Peyer's patch (tissue), 4 donors: ENCODE results near the gene SERBP1. TPM values are rescaled to one million over a fixed set of nuclear protein-coding genes. Genes with fewer than 3 reads are reported as not detected.

Experiments
- DNase-seq, 3 donors: peaks; one replicate each; pipeline ENCODE4 v3.0.0-alpha.2; 2017 to 2019
- H3K27ac ChIP-seq, 4 donors: fragments of 200-600 bp; sonication (generic); one replicate each; pipeline ENCODE4 v1.5.1; 2016 to 2019
- H3K27me3 ChIP-seq, 2 donors: fragments of 200-600 bp; sonication (generic); one replicate each; pipeline ENCODE4 v1.5.1; 2019
- H3K36me3 ChIP-seq, 3 donors: fragments of 200-600 bp; sonication (generic); one replicate each; pipeline ENCODE4 v1.5.1; 2016 to 2019
- H3K4me1 ChIP-seq, 4 donors: fragments of 200-600 bp; sonication (generic); one replicate each; pipeline ENCODE4 v1.5.1; 2016 to 2019
- H3K4me3 ChIP-seq, 4 donors: fragments of 200-600 bp; sonication (generic); 1 replicate in 3 of 4; 2 replicates in 1 of 4; pipeline ENCODE4 v1.5.1; 2016 to 2019; ENCODE audit warnings: mild to moderate bottlenecking in 1 of 4
- H3K9me3 ChIP-seq, 4 donors: fragments of 200-600 bp; sonication (generic); one replicate each; pipeline ENCODE4 v1.5.1; 2016 to 2019; ENCODE audit warnings: mild to moderate bottlenecking in 1 of 4
- POLR2A ChIP-seq, 2 donors: fragments of 450-650 bp; IDR thresholded peaks; one replicate each; pipeline ENCODE4 v1.5.1; 2017; ENCODE audit warnings: antibody characterized with exemption in 2 of 2, mild to moderate bottlenecking in 2 of 2, moderate library complexity in 2 of 2
- total RNA-seq, 4 donors: library from RNA; depleted of rRNA; stranded (reverse); fragments of >200 nt; gene quantifications; one replicate each; pipeline ENCODE4 v1.1.0, GENCODE V29; 2016
- TF ChIP-seq, protein P1 (sequence below), 6 experiments: fragments of 450-650 bp in 4 of 6; fragments of 200-600 bp in 2 of 6; sonication (generic) in 1 of 6; IDR thresholded peaks; one replicate each; pipeline ENCODE4 v1.5.1; 2017 to 2019; ENCODE audit warnings: antibody characterized with exemption in 6 of 6, mild to moderate bottlenecking in 3 of 6, moderate library complexity in 1 of 6

Gene SERBP1
- total RNA-seq, 4 donors from 2014 or later, result 99.5 to 171 (median 103) TPM

DNA sequence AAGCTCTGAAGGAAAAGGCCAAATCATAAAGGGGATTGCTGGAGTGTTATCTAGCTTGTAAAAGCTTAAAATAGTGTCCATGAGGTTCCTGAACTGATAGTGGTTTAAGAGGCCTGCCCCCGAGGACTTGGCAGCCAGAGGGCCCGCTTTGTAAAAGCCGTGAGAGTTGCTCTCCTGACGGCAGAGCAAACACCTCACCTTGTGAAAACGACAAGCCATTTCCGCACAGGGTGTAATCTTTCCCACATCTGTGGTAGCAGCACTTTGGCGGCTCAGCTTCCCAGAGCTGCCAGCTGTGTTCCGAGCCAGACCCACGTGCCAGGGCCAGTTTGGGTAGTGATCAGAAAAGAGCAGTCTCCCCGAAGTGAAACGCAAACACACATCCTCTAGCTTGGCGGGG is 37.0 kb downstream of the SERBP1 start:
- DNase-seq, result no peak
- Histone ChIP-seq H3K27me3 (no peaks in the 10 kb centered on the region), H3K4me1 (no peaks in the 10 kb centered on the region), H3K4me3 (no peak overlapping the region), H3K9me3 (no peaks in the 10 kb centered on the region), H3K27ac (no peak overlapping the region), H3K36me3 (no peaks in the 10 kb centered on the region)
- TF ChIP-seq, protein P1, sequence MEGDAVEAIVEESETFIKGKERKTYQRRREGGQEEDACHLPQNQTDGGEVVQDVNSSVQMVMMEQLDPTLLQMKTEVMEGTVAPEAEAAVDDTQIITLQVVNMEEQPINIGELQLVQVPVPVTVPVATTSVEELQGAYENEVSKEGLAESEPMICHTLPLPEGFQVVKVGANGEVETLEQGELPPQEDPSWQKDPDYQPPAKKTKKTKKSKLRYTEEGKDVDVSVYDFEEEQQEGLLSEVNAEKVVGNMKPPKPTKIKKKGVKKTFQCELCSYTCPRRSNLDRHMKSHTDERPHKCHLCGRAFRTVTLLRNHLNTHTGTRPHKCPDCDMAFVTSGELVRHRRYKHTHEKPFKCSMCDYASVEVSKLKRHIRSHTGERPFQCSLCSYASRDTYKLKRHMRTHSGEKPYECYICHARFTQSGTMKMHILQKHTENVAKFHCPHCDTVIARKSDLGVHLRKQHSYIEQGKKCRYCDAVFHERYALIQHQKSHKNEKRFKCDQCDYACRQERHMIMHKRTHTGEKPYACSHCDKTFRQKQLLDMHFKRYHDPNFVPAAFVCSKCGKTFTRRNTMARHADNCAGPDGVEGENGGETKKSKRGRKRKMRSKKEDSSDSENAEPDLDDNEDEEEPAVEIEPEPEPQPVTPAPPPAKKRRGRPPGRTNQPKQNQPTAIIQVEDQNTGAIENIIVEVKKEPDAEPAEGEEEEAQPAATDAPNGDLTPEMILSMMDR (IDR thresholded peaks at IDR 0.05), result no peak
- no peak for TF ChIP-seq POLR2A (IDR thresholded peaks at IDR 0.05)

DNA sequence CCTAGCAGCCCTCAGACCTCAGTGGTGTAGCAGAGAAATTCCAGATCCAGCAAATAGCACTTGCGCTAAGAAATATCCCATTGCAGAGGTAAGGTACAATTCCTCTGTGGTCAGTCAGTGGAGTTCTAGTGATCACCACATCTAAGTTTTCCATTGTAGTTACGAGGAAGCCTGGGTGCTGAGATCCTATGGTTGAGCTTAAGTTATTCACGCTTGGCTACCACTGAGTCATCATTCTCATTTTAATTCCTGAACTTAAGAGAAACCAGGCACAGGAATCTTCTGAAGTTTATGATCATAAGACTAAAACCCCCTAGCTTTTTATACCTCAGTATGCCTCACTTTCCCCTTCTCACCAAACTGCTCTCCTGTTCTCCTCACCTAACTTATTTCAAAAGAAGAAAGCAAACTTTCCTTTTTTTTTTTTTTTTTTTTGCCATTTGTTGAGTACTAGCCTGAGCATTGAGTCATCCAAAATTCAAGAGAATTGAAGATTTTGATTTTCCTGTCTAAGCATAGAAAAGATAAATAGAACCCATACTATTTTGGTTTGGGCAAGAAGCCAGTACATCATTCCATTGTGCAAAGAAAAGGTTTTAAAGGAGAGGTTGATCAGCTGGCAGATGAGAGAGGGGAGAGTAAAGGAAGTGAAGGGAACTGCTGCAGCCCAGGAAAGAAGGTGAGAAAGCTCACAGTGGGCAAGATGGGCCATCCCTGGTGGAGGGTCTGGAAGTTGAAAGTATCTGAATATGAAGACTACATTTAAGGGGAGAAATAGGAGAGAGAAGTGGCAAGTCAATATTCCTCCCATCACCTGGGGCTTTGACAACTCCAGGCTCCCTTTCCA is 39.9 kb downstream of the SERBP1 start:
- H3K4me1 ChIP-seq, result no peaks in the 10 kb centered on the region
- no peak overlapping the region for H3K4me3 ChIP-seq
- H3K27ac ChIP-seq, result no peak overlapping the region
- no peak for DNase-seq
- peaks cover 0 to under 1% (median 0%) of the 10 kb centered on the region in 4 donors for H3K9me3 ChIP-seq
- TF ChIP-seq, protein P1 (IDR thresholded peaks at IDR 0.05), result no peak
- no peak for TF ChIP-seq POLR2A (IDR thresholded peaks at IDR 0.05)
- no peaks in the 10 kb centered on the region for H3K36me3 ChIP-seq
- no peaks in the 10 kb centered on the region for H3K27me3 ChIP-seq

DNA sequence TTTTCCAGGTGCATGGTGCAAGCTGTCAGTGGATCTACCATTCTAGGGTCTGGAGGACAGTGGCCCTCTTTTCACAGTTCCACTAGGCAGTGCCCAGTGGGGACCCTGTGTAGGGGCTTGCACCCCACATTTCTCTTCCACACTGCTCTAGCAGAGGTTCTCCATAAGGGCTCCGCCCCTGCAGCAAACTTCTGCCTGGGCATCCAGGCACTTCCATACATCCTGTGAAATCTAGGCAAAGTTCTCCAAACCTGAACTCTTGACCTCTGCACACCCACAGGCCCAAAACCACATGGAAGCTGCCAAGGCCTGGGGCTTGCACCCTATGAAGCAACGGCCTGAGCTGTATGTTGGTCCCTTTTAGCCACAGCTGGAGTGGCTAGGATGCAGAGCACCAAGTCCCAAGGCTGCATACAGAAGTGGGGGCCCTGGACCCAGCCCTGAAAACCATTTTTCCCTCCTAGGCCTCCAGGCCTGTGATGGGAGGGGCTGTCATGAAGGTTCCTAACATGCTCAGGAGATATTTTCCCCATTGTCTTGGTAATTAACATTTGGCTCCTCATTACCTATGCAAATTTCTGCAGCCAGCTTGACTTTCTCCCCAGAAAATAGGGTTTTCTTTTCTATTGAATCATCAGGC is 46.1 kb downstream of the SERBP1 start:
- Histone ChIP-seq H3K9me3 (peaks cover 0 to 14% (median 4%) of the 10 kb centered on the region in 4 donors), H3K4me1 (no peaks in the 10 kb centered on the region), H3K36me3 (no peaks in the 10 kb centered on the region), H3K27ac (no peak overlapping the region), H3K4me3 (no peak overlapping the region), H3K27me3 (no peaks in the 10 kb centered on the region)
- TF ChIP-seq POLR2A (IDR thresholded peaks at IDR 0.05), result no peak
- TF ChIP-seq, protein P1 (IDR thresholded peaks at IDR 0.05), result no peak
- no peak for DNase-seq

DNA sequence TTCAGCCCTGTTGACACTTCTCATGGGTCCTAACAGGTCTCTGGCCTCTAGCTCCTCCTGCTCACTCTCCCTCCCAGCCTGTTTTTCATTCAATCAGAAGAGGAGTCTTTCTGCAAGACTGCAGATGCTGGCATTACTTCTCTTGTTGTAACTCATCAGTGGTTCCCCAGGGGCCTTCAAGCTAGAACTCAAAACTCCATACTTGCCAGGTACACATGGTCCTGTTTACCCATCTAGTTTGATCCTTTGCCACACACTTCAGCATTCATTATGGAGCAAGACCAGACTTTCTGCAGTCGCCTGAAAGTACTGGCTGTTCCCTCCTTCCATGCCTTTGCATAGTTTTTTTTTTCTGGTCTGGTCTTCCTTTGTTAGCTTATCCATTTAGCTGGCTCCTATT is 47.9 kb downstream of the SERBP1 start:
- H3K36me3 ChIP-seq, result no peaks in the 10 kb centered on the region
- H3K4me1 ChIP-seq, result no peaks in the 10 kb centered on the region
- H3K4me3 ChIP-seq, result no peak overlapping the region
- DNase-seq, result no peak
- H3K9me3 ChIP-seq, result peaks cover 0 to 14% (median 4%) of the 10 kb centered on the region in 4 donors
- no peak overlapping the region for H3K27ac ChIP-seq
- no peaks in the 10 kb centered on the region for H3K27me3 ChIP-seq
- TF ChIP-seq, protein P1 (IDR thresholded peaks at IDR 0.05), result no peak
- TF ChIP-seq POLR2A (IDR thresholded peaks at IDR 0.05), result no peak

DNA sequence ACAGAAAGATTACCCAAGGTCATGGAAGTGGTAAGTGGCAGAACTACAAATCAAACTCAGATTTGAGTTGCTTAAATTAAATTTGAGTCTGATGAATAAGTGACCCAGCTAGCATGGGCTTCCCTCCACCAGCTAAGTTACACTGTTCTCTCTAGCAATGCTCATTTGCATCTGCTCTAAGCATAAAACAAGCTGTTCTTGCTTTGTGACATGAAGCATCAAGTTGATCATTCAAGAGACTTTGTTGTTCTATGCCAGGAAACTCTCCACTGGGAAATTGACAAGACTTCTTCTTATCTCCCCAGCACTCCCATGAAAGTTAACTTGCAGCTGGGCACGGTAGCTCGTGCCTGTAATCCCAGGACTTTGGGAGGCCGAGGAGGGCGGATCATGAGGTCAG is 49.0 kb downstream of the SERBP1 start:
- Histone ChIP-seq H3K9me3 (peaks cover 0 to 14% (median 4%) of the 10 kb centered on the region in 4 donors), H3K27ac (no peak overlapping the region), H3K36me3 (no peaks in the 10 kb centered on the region), H3K4me1 (no peaks in the 10 kb centered on the region), H3K27me3 (no peaks in the 10 kb centered on the region), H3K4me3 (no peak overlapping the region)
- TF ChIP-seq, protein P1 (IDR thresholded peaks at IDR 0.05), result no peak
- no peak for TF ChIP-seq POLR2A (IDR thresholded peaks at IDR 0.05)
- DNase-seq, result no peak
